HG03521 (cell line): ENCODE results near the gene RSPO3.
"Not testable (repeated sequence)": the region's sequence is repeated elsewhere in the genome, so short reads cannot be mapped to it uniquely, and the experiment has no call there.

Experiments used
- ATAC-seq: cut with Tn5 transposase; IDR thresholded peaks from one replicate; pipeline ENCODE4 v1.9.1; 2021; ENCODE audit warnings: mild to moderate bottlenecking, moderate library complexity; ENCODE audit not compliant: unreplicated experiment

The RSPO3 gene, protein sequence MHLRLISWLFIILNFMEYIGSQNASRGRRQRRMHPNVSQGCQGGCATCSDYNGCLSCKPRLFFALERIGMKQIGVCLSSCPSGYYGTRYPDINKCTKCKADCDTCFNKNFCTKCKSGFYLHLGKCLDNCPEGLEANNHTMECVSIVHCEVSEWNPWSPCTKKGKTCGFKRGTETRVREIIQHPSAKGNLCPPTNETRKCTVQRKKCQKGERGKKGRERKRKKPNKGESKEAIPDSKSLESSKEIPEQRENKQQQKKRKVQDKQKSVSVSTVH

DNA sequence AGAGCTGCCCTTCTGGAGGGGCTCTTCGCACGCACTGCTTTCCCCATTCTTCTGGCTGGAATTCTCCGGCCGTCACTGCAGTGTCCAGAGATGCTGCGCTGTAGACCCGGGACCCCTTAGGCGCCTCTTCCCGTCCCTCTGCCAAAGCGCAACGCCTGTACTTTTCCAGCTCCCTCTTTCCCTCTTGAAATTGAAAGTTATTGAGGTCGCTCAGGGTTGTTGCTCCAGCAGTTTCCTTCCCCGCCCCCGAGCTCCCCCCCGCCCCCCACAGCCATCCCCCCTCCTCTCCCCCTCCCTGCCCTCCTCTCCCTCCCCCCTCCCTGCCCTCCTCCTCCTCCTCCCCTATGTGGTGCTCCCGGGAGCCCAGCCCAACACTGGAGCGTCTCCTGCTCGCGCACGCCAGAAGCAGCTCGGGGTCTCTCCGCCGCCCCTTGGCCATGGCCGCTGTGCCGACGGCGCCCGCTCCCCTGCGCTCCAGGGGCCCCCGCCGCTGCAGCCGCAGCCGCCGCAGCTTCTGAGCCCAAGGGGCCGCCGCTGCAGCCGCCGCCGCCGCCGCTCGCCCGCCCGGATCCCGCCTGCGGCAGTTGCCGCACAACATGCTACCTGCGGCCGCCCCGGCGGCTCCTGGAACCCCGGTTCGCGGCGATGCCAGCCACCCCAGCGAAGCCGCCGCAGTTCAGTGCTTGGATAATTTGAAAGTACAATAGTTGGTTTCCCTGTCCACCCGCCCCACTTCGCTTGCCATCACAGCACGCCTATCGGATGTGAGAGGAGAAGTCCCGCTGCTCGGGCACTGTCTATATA, at the start of gene RSPO3:
Gene RSPO3, plus strand, starts transcription at position 374 of the 804 bp plus-strand sequence. CDS start 522 bp downstream, outside the sequence.
- no peak for ATAC-seq

DNA sequence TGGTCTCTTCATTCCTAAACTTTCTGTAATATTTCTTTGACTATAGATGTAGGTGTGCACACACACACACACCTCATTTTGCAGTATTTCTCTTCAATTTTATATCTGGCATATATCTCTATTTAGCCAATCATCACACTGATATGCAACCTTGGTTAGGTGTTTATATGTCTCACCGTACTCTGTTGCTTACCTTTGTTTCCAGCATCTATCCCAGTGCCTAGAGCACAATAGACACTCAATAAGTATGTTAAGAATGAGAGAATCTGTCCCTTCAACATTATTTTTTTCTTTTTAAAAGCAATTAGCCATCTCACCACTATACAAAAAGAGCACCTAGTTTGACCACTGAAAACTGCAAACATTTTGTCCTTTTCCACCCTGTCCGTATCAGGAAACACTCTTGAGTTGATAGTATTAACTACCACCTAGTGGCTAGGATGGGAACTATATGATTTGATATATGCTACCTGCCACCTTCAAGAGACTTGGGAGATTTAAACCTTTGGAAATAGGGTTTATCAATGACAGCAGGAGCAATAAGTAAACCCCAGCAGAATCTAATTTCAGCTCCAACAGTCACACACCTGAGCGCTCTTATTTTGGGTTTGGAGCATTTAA, 48.7 kb upstream of the RSPO3 start:
- peak; percentile 71 for ATAC-seq

DNA sequence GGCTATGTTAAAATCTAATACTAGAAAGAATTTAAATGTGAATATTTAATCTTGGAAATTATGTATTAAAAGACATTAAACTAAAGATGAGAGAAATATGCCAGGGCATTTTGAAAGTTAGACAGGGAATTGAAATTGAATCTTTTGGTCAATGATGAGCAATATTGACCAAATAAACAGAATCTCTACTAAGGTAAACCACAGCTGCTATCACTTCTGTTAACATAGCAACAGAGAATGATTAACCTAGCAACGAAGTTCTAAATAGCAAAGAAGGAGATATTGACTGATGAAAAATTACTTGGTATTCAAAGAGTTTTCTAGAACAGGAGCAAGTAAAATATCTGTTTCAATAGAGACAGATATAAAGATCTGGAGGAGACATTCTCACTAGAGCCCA, 45.2 kb upstream of the RSPO3 start:
- peak; percentile 58 for ATAC-seq

DNA sequence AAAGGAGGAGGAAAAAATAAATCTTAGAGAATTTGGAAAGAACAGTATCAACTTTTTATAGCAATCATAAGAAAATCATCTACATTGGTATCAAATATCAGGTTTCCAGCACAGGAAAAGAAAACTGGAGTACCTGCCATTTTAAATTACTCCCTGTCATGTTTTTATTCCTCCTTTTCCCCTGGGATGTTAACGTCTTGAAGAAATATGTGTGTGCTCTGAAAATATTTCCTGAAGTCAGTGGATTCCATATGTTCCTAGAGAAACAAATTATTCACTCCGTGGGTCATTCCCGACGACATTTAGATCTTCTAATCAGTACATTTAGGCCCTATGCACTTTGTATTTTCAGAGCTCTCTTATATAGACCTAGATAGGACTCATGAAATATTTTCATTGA, 42.0 kb upstream of the RSPO3 start:
- no peak for ATAC-seq

DNA sequence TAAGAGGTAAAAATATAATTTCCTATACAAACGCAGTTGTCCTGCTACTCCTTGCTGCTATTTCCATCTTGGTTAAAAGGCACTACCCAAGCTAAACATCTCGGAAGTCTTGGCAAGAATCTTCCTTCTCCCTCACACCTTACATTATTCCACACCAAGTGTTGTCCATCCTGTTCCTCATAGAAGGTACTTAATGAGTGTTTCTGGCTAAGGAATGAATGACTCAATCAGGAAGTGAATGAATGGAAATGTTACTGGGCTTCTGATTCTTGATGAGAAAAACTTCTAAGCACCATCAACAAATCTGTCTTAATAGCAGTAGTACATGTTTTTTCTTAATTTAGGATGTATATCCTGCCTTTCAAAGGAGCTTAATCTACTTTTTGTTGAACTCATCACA, 40.6 kb upstream of the RSPO3 start:
- no peak for ATAC-seq

DNA sequence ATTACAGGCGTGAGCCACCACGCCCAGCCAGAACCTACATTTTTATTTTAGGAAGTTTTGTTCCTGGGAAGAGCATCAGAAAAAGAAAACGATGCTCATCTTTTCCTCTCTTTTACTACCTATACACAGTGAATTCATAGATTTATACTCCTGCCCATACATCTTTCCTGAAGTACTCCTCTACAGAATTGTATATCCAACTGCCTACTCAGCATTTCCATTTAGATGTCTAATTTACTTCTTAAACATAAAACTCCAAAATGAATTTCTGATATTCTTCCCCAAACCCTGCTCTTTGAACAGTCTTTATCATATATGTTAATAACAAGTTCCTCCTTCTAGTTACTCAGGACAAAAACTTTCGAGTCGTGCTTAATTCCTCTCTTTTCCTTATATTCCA, 39.8 kb upstream of the RSPO3 start:
- ATAC-seq = no peak

DNA sequence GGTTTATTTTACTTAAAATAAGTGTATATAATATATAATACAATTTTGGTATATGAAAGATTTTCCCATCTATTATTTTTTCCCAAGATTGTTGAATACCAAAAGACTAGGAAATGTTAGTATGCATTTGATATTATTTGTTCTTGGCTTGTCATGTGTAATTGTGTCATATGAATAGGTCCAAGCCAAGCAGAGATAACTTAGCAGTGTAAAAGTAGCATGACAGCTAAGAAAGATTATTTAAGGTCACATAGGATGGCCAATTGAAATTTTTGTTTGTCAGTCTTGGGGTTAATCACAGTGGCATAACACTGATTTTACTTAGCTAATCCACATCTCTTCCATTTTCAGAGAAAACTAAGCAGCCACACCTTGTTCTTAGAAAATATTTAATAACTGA, 38.8 kb upstream of the RSPO3 start:
- ATAC-seq = no peak

DNA sequence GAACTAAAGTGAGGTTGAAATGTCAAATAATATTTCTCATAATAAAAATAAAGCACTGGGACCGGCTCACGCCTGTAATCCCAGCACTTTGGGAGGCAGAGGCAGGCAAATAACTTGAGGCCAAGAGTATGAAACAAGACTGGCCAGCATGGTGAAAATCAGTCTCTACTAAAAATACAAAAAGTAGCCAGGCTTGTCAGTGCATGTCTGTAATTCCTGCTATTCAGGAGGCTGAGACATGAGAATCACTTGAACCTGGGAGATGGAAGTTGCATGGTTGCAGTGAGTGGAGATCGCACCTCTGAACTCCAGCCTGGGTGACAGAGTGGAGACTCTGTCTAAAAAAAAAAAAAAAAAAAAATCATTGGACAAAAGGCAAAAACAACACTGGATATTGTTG, 38.4 kb upstream of the RSPO3 start:
- ATAC-seq = no peak

DNA sequence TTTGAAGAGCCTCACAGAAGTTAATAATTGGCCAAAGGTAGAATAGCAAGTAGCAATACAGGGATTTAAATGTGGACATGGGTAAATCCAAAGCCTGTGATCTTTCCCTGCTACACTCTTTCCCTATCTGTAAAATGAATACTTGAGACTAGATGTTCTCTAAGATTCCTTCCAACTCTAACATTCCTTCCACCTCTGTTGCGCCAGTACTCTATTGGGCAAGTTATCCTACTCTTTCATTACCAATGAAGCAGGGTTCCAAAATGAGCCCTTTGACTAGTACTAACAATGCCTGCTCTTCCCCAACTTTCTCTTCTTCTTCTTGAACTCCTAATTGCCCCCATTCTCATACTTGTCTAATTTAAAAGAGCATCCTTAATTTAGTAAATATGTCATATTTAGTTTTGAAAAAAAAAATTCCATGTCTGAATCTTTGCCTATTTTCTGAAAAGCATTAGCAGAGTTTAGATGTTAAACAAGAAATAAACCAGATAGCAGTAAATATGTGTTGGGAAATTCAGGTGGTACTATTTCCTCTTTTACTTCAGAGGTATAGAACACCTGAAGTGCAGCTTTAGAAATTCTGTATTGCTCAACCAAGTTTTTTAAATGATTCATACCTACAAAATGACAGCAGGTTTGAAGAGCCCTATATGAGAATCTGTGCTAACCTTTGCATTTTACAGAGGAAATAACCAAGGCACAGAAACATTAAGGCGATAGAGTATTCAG, 35.1 kb upstream of the RSPO3 start:
- no peak for ATAC-seq

DNA sequence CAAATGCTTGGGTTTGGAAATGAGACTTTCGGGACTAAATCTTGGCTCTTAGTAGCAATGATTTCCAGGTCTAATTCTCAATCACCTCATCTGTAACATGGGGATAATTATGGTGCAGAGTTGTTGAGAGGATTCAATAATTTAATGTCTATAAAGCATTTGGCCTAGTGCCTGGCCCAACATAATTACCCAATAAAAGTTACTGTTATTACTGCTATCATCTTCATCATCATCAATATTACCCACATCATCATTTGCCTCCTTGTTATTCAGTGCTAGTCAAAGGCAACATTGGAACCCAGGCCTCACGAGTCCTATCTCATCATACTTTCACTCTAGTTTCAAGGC, 34.5 kb upstream of the RSPO3 start:
- ATAC-seq = no peak

DNA sequence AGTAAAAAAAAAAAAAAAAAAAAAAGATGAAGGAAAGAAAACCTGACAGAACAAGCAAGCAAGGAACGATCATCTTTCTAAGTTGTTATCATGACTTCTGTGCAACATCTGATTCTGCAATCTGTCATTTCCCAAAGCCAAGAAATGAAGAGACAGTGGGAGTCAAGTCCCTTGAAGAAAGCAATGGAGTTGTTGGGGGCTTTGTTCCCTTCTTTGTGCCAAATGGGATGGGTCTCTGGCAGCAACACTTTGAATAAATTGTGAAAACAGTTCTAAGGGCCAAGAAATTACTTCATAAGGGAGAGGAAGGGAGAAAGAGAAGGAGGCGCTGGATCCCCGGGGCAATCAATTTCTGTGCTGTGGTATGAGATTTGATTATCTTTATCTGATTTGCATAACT, 33.3 kb upstream of the RSPO3 start:
- no peak for ATAC-seq

DNA sequence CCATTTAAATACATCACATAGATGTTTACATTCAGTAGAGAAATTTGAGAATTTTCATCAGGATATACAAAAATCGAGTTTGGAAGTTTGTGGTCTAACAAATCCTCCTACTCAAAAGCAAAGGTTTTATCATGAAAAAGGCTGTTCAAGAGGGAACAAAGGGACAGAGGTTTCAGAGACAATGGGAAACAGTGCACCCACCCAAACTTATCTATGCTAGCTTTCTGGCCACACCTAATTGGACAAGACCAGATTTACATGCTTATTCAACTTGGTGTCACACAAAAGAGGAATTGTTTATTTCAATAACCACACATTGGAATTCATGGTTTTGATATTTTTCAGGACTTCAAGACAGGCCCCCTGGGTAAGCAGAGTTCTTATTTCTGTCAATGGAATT, 28.4 kb upstream of the RSPO3 start:
- ATAC-seq = no peak

DNA sequence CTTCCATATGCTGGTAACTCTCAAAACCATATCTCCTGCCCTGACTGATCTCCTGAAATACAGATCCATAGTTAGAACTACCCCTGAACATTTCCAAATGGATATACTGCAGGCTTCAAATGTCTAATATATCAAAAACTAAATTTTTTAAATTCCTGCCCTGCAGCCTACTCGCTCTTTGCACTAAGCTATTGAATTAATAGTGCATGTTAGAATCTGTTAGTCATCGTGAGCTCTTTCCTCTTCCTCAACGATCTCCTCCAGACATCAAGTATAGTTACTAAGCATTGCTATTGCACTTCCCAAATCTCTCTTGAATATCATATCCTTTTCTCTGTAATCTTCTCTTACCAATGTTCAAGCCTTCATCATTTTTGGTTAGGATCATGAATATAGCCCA, 26.0 kb upstream of the RSPO3 start:
- no peak for ATAC-seq

DNA sequence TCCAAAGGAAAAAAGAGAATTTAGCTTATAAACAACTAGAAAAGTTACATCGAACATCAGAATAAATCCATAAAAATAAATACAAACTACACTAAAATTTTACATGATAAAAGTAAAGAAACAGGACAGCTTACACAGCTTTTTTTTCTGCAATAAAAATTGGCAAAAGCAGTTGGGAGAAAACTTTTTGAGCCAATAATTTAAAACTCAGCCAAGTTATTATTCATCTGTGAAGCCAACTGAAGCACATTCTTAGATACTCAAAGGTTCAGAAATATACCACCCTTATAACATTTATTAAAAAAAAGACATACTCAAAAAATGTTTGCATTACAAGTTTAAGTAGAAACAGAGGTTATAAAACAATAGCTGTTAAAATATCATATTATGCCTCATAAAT, 23.7 kb upstream of the RSPO3 start:
- ATAC-seq = no peak

DNA sequence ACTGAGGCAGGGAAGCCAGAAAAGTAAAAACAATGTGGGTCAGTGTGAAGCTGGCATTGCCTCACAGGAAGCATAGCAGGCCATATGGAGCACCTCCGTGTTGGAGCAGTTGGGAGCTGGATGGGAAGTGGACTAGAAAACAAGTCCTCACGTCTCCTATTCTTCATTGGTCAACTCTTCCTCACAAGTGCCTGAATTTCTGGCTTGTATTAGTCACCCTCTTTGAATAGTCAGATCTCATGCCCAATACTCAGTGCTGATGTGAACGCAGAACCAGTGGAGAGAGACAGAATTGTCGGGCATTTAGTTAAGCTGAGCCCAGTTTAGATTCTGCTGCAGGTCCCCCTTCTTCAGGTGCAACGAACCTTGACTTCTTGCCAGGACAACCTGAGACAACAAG, 22.3 kb upstream of the RSPO3 start:
- no peak for ATAC-seq

DNA sequence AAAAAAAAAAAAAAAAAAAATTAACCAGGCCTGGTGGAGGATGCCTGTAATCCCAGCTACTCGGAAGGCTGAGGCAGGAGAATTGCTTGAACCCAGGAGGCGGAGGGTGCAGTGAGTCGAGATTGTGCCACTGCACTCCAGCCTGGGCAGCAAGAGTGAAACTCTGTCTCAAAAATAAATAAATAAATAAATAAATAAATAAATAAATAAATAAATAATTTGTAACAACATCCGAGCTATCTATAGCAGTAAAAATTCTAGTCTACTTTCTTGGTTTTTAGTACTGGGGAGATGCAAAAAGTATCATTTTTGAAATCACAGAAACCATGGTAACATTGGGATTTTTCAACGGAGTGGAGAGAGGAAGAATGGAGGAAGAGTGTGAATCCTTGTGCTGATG, 21.0 kb upstream of the RSPO3 start:
- not testable (repeated sequence) for ATAC-seq

DNA sequence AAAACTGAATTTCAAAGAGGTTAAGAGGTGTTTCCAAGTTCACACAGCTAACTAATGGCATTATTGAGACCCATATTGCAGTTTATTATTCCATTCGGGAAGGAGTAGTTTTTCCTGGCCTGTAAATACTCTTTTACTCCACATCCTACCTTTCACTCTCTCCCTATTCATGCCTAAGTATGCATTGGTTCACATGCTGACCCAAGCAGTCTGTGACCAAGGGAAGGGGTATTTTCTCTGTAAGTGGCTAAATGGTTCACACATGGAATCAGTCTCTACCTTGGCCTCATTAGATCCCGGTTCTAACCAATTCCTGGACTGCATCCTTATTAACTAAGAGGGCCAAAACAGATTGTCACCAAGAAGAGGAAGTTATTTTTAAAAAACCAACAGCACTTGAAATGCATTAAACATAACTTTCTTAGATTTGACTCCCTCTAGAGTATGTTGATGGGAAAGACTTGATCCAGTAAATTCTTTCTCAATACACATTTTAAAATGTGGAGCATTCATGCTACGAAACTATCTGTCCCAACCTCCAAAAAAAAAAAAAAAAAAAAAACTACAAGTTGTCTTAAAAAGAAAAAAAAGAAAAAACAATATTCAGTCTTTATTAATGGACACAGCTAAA, 17.8 kb upstream of the RSPO3 start:
- ATAC-seq = no peak

DNA sequence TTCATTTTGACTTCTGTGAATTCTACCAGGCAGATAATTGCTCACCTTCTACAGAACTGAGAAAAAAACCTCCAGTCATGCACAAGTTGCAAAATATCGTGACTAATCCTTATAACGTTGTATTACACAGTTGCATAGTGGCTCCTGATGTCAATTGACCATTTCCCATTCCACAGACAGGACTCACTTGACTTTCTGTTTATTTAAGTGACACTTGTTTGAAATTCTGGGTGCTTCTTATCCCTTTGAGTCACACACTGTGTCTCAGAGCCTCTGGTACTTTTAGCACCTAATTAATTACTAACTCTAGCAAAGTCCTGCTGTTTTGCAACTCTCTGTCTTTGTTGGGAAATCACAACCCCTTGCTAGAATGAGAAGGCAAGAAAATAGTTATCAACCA, 16.2 kb upstream of the RSPO3 start:
- ATAC-seq = no peak

DNA sequence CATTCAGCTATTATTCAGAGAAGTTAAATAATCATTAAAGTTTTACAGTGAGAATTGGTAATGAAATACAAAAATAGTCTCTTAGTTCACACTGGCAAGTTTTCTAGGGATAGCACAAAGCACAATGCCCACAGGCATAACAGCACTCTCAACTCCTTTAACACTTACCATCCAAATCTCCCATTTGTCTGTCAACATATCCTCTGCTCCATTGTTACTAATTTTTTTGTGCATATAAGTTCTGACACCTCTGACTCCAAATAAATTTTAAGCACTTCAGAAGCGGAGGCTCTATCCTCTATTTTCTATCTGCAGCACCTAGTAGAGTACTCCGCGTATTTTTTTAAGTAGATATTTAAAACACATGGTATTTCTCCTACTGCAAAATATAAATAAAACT, 15.6 kb upstream of the RSPO3 start:
- ATAC-seq = no peak

DNA sequence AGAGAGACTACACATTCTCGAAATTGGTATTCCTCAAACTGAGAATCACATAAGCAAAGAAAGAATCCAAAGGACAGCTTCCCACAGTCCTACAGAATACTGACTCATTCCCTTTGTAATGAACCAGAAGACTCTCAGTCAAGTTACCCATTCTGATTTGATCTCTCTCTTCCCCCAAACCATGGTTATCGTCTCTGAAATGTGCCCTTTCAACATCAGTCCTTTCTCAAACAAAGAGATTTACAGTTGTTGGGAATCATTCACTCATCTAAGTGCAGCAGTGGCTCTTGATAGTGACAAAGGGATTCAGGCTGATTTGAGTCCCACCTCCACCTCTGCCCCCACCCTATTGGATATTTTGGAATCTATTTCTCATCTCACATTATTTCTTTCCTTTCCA, 15.0 kb upstream of the RSPO3 start:
- no peak for ATAC-seq

DNA sequence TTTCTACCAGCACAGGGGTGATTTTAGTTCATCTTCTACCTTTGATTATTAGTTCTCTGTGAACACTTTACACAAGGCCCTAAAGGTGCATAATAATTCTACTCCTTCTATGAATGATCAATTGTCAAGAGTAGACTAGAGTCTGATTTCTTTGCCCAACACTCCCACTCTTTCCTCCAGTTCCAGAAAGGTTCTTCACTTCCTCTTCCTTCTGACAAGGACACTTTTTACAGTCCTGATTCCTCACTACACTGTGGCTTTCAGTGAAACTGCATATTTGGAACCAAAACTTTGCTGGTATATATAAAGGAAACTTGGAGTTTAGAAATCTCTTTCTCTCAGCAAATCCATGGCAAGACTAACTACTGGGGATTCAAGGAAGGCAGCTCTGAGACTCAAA, 10.6 kb upstream of the RSPO3 start:
- ATAC-seq = no peak
